B cell (primary cell): ENCODE results near the gene TVP23C.
"Not testable (repeated sequence)": the region's sequence is repeated elsewhere in the genome, so short reads cannot be mapped to it uniquely, and the experiment has no call there.

Source experiments
- CTCF ChIP-seq: fragments of 200-600 bp; IDR thresholded peaks from one replicate; pipeline ENCODE4 v1.8.0; 2022; ENCODE audit warnings: antibody characterized with exemption, mild to moderate bottlenecking
- EZH2 ChIP-seq: IDR thresholded peaks from 2 replicates; pipeline ENCODE4 v1.6.1; 2012; ENCODE audit warnings: borderline replicate concordance, low read depth, mild to moderate bottlenecking, moderate library complexity, low read length; ENCODE audit not compliant: insufficient read depth, poor library complexity, severe bottlenecking

DNA sequence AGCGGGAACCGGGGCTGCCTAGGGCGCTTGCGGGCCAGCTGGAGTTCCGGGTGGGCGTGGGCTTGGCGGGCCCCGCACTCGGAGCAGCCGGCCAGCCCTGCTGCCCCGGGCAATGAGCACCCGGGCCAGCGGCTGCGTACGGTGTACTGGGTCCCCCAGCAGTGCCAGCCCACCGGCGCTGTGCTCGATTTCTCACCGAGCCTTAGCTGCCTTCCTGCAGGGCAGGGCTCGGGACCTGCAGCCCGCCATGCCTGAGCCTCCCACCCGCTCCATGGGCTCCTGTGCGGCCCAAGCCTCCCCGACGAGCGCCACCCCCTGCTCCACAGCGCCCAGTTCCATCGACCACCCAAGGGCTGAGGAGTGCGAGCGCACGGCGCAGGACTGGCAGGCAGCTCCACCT, 57.6 kb downstream of the TVP23C start:
- TF ChIP-seq CTCF, EZH2: not testable (repeated sequence)
